Memory B cell (primary cell): Measurements from ENCODE around the gene CAMKMT.

Experiments
- ATAC-seq: fragments of 150-1000 bp; cut with Tn5 transposase; 2 replicates; pipeline ENCODE4 v1.10.0; 2021; ENCODE audit warnings: low read depth, mild to moderate bottlenecking, moderate library complexity
- DNase-seq, 2 donors: peaks; one replicate each; pipeline ENCODE4 v3.0.0; 2022; ENCODE audit warnings: low spot score in 2 of 2
- H3K27ac Mint-ChIP-seq: one replicate; pipeline ENCODE4 v1.8.0; 2022; ENCODE audit warnings: mild to moderate bottlenecking, moderate library complexity, mixed read lengths
- H3K27me3 Mint-ChIP-seq: one replicate; pipeline ENCODE4 v1.8.0; 2022; ENCODE audit warnings: mixed read lengths
- H3K36me3 Mint-ChIP-seq: one replicate; pipeline ENCODE4 v1.8.0; 2022; ENCODE audit warnings: mild to moderate bottlenecking, mixed read lengths
- H3K4me1 Mint-ChIP-seq: one replicate; pipeline ENCODE4 v1.8.0; 2022; ENCODE audit warnings: mixed read lengths
- H3K4me3 Mint-ChIP-seq: one replicate; pipeline ENCODE4 v1.8.0; 2022; ENCODE audit warnings: mild to moderate bottlenecking, moderate library complexity, mixed read lengths
- H3K9me3 Mint-ChIP-seq: one replicate; pipeline ENCODE4 v1.8.0; 2022; ENCODE audit warnings: mixed read lengths

CAMKMT gene

GRCh38 chr2:44741507-44741906, 379.8 kb downstream of the CAMKMT start:
- ATAC-seq (no peak), DNase-seq (no peak)
- H3K9me3 Mint-ChIP-seq = peaks cover 6% of the 10 kb centered on the region
- H3K27me3 Mint-ChIP-seq = no peaks in the 10 kb centered on the region
- peaks cover 8% of the 10 kb centered on the region for H3K36me3 Mint-ChIP-seq
- no peaks in the 10 kb centered on the region for H3K4me1 Mint-ChIP-seq
- H3K27ac Mint-ChIP-seq = no peak overlapping the region
- no peak overlapping the region for H3K4me3 Mint-ChIP-seq

DNA sequence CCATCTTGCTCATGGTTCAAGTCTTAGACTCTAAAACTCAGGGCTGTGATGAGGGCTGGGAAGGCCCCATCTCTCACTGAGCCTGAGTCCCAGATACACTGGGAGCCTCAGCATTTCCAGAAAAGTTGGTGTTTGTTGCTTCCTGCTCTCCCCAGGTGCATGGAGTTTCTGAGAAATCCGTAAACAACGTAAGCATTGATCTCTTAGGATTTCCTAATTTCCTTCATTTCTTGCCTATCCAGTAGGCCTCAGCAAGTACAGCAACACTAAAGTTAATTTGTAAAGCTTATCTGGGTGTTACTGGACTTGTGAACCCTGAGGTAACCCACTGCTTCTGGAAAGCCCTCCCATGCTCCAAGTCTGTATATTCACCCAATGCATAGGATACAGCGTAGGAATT, 380.3 kb downstream of the CAMKMT start:
- Mint-ChIP-seq H3K27me3 (no peaks in the 10 kb centered on the region), H3K9me3 (peaks cover 3% of the 10 kb centered on the region), H3K4me3 (no peak overlapping the region), H3K27ac (no peak overlapping the region), H3K36me3 (peaks cover 5% of the 10 kb centered on the region), H3K4me1 (no peaks in the 10 kb centered on the region)
- ATAC-seq = no peak
- no peak for DNase-seq

DNA sequence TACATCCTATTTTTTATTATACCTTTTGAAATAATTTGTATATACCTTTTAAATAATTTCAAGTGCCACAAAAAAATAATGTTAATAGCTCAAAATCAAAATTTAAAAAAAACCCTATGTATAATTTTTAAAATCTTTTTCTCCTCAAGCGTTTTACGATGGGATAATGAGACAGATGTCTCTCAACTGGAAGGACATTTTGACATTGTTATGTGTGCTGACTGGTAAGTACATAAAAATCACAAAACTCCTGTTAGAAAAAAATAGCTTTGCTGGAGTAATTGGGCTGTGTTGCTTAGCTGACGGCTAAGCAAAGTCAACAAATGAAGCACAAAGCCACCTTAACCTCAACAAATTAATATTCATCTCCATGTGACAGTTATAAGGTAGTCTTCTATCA, 381.7 kb downstream of the CAMKMT start:
- ATAC-seq (no peak), DNase-seq (no peak)
- H3K27ac Mint-ChIP-seq = no peak overlapping the region
- H3K36me3 Mint-ChIP-seq = peaks cover 6% of the 10 kb centered on the region
- no peaks in the 10 kb centered on the region for H3K4me1 Mint-ChIP-seq
- H3K9me3 Mint-ChIP-seq = no peaks in the 10 kb centered on the region
- no peak overlapping the region for H3K4me3 Mint-ChIP-seq
- no peaks in the 10 kb centered on the region for H3K27me3 Mint-ChIP-seq

- H3K27me3 Mint-ChIP-seq = no peaks in the 10 kb centered on the region
- H3K27ac Mint-ChIP-seq = no peak overlapping the region
- ATAC-seq (no peak), DNase-seq (no peak)
- H3K36me3 Mint-ChIP-seq = peaks cover 14% of the 10 kb centered on the region
- H3K4me3 Mint-ChIP-seq = no peak overlapping the region
- no peaks in the 10 kb centered on the region for H3K4me1 Mint-ChIP-seq
- no peaks in the 10 kb centered on the region for H3K9me3 Mint-ChIP-seq
Measured at GRCh38 chr2:44744961-44745892, 383.5 kb downstream of the CAMKMT start.

- Mint-ChIP-seq H3K27me3 (no peaks in the 10 kb centered on the region), H3K4me3 (no peak overlapping the region), H3K4me1 (no peaks in the 10 kb centered on the region), H3K36me3 (peaks cover 16% of the 10 kb centered on the region), H3K27ac (no peak overlapping the region), H3K9me3 (no peaks in the 10 kb centered on the region)
- DNase-seq (no peak), ATAC-seq (no peak)
Measured at GRCh38 chr2:44745922-44746766, 384.4 kb downstream of the CAMKMT start.

GRCh38 chr2:44746856-44747615, 385.3 kb downstream of the CAMKMT start:
- ATAC-seq (no peak), DNase-seq (no peak)
- Mint-ChIP-seq H3K4me3 (no peak overlapping the region), H3K9me3 (no peaks in the 10 kb centered on the region), H3K27me3 (no peaks in the 10 kb centered on the region), H3K36me3 (peaks cover 17% of the 10 kb centered on the region), H3K27ac (no peak overlapping the region), H3K4me1 (no peaks in the 10 kb centered on the region)

DNA sequence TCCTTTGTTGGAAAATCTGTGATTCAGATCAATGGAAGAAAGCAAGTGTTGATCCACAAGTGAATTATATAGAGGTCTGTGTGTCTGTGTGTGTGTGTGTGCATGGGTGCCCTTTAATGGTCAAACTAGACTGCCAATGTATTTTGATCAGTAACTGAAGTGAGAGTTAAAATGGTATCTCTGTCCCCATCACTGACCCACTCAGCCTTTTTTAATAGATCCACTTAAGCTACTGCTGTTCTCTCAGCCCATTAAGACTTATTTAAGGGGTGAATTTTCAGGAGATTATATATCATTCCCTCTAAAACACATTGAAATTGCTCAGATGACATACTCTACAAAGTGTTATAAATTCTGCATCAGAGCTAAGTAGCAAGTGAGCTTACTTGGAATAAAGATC, 386.0 kb downstream of the CAMKMT start:
- H3K4me3 Mint-ChIP-seq = no peak overlapping the region
- ATAC-seq (no peak), DNase-seq (no peak)
- peaks cover 17% of the 10 kb centered on the region for H3K36me3 Mint-ChIP-seq
- no peak overlapping the region for H3K27ac Mint-ChIP-seq
- H3K27me3 Mint-ChIP-seq = no peaks in the 10 kb centered on the region
- H3K9me3 Mint-ChIP-seq = no peaks in the 10 kb centered on the region
- H3K4me1 Mint-ChIP-seq = no peaks in the 10 kb centered on the region

- ATAC-seq (no peak), DNase-seq (no peak)
- H3K36me3 Mint-ChIP-seq = peaks cover 17% of the 10 kb centered on the region
- H3K4me3 Mint-ChIP-seq = no peak overlapping the region
- peaks cover 3% of the 10 kb centered on the region for H3K4me1 Mint-ChIP-seq
- H3K27ac Mint-ChIP-seq = no peak overlapping the region
- no peaks in the 10 kb centered on the region for H3K9me3 Mint-ChIP-seq
- no peaks in the 10 kb centered on the region for H3K27me3 Mint-ChIP-seq
Measured at GRCh38 chr2:44751754-44752479, 390.2 kb downstream of the CAMKMT start.

- DNase-seq = no peak
- H3K27ac Mint-ChIP-seq = no peak overlapping the region
Measured at GRCh38 chr2:44752761-44753160, 391.0 kb downstream of the CAMKMT start.

DNA sequence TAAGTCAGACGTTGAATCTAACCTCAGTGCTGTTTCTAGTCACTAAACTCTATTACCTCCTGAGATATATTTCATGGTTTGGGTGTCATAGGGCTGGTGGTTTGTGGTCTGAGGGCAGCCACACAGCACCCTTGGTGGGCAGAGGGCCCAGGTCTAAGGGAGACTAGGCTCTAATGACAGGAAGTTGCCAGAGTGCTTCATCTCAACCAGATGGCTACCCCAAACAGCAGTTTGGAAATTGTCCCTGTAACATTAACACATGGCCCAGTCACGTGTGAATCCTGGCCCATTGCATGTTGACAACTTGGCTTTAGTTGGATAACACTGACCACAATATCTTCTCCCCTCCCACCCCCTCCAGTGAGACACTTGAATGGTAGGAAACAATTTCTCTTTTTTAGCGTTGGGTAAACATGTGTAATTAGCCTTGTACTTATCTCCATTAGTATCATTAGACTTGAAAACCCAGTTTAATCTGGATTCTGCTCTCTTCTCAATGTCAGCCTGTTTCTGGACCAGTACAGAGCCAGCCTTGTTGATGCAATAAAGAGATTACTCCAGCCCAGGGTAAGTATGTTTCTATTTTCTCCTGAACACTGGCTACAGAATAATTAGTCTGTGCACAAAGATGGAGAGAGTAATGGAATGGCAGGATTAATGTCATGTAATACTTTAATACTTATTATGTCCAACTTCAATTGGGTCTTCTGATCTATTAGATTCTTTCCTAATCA, 392.0 kb downstream of the CAMKMT start:
- no peaks in the 10 kb centered on the region for H3K9me3 Mint-ChIP-seq

More at GRCh38 chr2:44752761-44753160, 391.0 kb downstream of the CAMKMT start:
- H3K4me3 Mint-ChIP-seq = no peak overlapping the region
- H3K27me3 Mint-ChIP-seq = no peaks in the 10 kb centered on the region
- no peaks in the 10 kb centered on the region for H3K9me3 Mint-ChIP-seq
- ATAC-seq = no peak
- H3K36me3 Mint-ChIP-seq = peaks cover 13% of the 10 kb centered on the region
- H3K4me1 Mint-ChIP-seq = peaks cover 3% of the 10 kb centered on the region

GRCh38 chr2:44758591-44758990, 396.8 kb downstream of the CAMKMT start:
- Mint-ChIP-seq H3K36me3 (peaks cover 2% of the 10 kb centered on the region), H3K4me3 (no peak overlapping the region)
- ATAC-seq = no peak

More for the DNA sequence above, 392.0 kb downstream of the CAMKMT start:
- H3K27ac Mint-ChIP-seq = no peak overlapping the region
- ATAC-seq = no peak
- H3K4me3 Mint-ChIP-seq = no peak overlapping the region
- DNase-seq = no peak
- peaks cover 13% of the 10 kb centered on the region for H3K36me3 Mint-ChIP-seq
- peaks cover 3% of the 10 kb centered on the region for H3K4me1 Mint-ChIP-seq
- H3K27me3 Mint-ChIP-seq = no peaks in the 10 kb centered on the region

GRCh38 chr2:44759823-44760222, 398.1 kb downstream of the CAMKMT start:
- no peak overlapping the region for H3K27ac Mint-ChIP-seq

More at GRCh38 chr2:44758591-44758990, 396.8 kb downstream of the CAMKMT start:
- no peak for DNase-seq
- Mint-ChIP-seq H3K27me3 (no peaks in the 10 kb centered on the region), H3K27ac (no peak overlapping the region), H3K4me1 (peaks cover 13% of the 10 kb centered on the region), H3K9me3 (no peaks in the 10 kb centered on the region)

More at GRCh38 chr2:44759823-44760222, 398.1 kb downstream of the CAMKMT start:
- Mint-ChIP-seq H3K27me3 (peaks cover 3% of the 10 kb centered on the region), H3K4me3 (no peak overlapping the region), H3K4me1 (peaks cover 12% of the 10 kb centered on the region), H3K36me3 (peaks cover 4% of the 10 kb centered on the region), H3K9me3 (no peaks in the 10 kb centered on the region)
- no peak for DNase-seq
- no peak for ATAC-seq
